ENCODE results near the gene AP4B1. TPM values are rescaled to one million over a fixed set of nuclear protein-coding genes. Genes with fewer than 3 reads are reported as not detected.

The AP4B1 gene
- total and polyA plus RNA-seq, 9 of the 15 experiments (the other 6 are each of a cell fraction or from before 2014, with no cell fraction given) = 15.8 to 36.5 (median 24.6) TPM

GRCh38 chr1:113857776-113858175, 46.8 kb downstream of the AP4B1 start:
- Histone ChIP-seq H3K27me3 (ENCODE audit: control insufficient read depth in 2 of 2, insufficient read depth in 2 of 2, low read length in 2 of 2) (no peaks in the 10 kb centered on the region), H4K20me1 (replicated peaks; ENCODE audit: control insufficient read depth, insufficient read depth, low read length) (no peaks in the 10 kb centered on the region), H3K4me2 (ENCODE audit: insufficient read depth, low read length) (no peak overlapping the region), H3K9me1 (ENCODE audit: control insufficient read depth, insufficient read depth, low read length) (no peaks in the 10 kb centered on the region), H3K4me3 (no peak overlapping the region), H3K27ac (ENCODE audit: extremely low read depth, low read depth, low read length) (no peak overlapping the region), H3K4me1 (replicated peaks in 1 of 2; ENCODE audit: control insufficient read depth in 2 of 2, insufficient read depth in 2 of 2, low read length in 2 of 2) (peaks cover 4 to 13% of the 10 kb centered on the region in 2 experiments; a peak in 3 of 5 replicates), H3K9me3 (replicated peaks; ENCODE audit: control insufficient read depth, insufficient read depth, low read depth, low read length) (no peaks in the 10 kb centered on the region), H2AFZ (ENCODE audit: low read depth, low read length) (no peak overlapping the region), H3K9ac (ENCODE audit: insufficient read depth in 1 of 2, low read depth in 2 of 2, low read length in 2 of 2) (no peak overlapping the region), H3K79me2 (ENCODE audit: control insufficient read depth, insufficient read depth, low read length) (no peaks in the 10 kb centered on the region), H3K36me3 (ENCODE audit: control insufficient read depth, insufficient read depth, low read length) (no peaks in the 10 kb centered on the region)
- BruUV-seq (replicated peaks) = no TSS peak
- no peak for FAIRE-seq
- TF ChIP-seq ZNF717 (CRISPR knock-in tag; IDR thresholded peaks at IDR 0.05) = no peak
- DNase-seq (ENCODE audit: extremely low read depth in 1 of 4, low spot score in 3 of 4) = no peak
- POLR2A ChIA-PET = interaction anchor here (1.4 kb wide), 1 partner anchor 12 kb away, joined by 3 read pairs; no protein-coding TSS in a partner anchor
- CTCF ChIA-PET (ENCODE audit: low intra/inter-chr PET ratio) = no interaction called here
- in situ Hi-C loops (cut with MboI) (no loop called here), intact Hi-C loops (cut with micrococcal nuclease) (no loop called here)
- 22% methylated on average over 3 of the region's 3 CpGs for WGBS (ENCODE audit: insufficient coverage, low coverage, missing lambda C conversion rate)
- no peak for ATAC-seq

GRCh38 chr1:113856401-113856790, 48.2 kb downstream of the AP4B1 start:
- intact Hi-C loops (cut with micrococcal nuclease) (no loop called here), in situ Hi-C loops (cut with MboI) (no loop called here)
- H3K36me3 ChIP-seq (ENCODE audit: control insufficient read depth, insufficient read depth, low read length) = no peaks in the 10 kb centered on the region
- no peak overlapping the region for H3K27ac ChIP-seq (ENCODE audit: extremely low read depth, low read depth, low read length)
- no peak overlapping the region for H2AFZ ChIP-seq (ENCODE audit: low read depth, low read length)
- H3K9me3 ChIP-seq (replicated peaks; ENCODE audit: control insufficient read depth, insufficient read depth, low read depth, low read length) = no peaks in the 10 kb centered on the region
- POLR2A ChIA-PET = interaction anchor here (0.6 to 1.4 kb wide), 4 partner anchors 14 to 995 kb away, joined by 3 read pairs; no protein-coding TSS in a partner anchor
- CTCF ChIA-PET (ENCODE audit: low intra/inter-chr PET ratio) = no interaction called here
- BruUV-seq (replicated peaks) = no TSS peak
- no peak overlapping the region for H3K4me3 ChIP-seq
- H3K79me2 ChIP-seq (ENCODE audit: control insufficient read depth, insufficient read depth, low read length) = no peaks in the 10 kb centered on the region
- ATAC-seq (no peak), FAIRE-seq (no peak), DNase-seq (ENCODE audit: extremely low read depth in 1 of 4, low spot score in 3 of 4) (no peak)
- 79% methylated on average over 2 of the region's 2 CpGs for WGBS (ENCODE audit: insufficient coverage, low coverage, missing lambda C conversion rate)
- H3K9me1 ChIP-seq (ENCODE audit: control insufficient read depth, insufficient read depth, low read length) = no peaks in the 10 kb centered on the region
- H4K20me1 ChIP-seq (replicated peaks; ENCODE audit: control insufficient read depth, insufficient read depth, low read length) = no peaks in the 10 kb centered on the region
- H3K4me2 ChIP-seq (ENCODE audit: insufficient read depth, low read length) = no peak overlapping the region
- H3K4me1 ChIP-seq (replicated peaks in 1 of 2; ENCODE audit: control insufficient read depth in 2 of 2, insufficient read depth in 2 of 2, low read length in 2 of 2) = peaks cover 4 to 13% of the 10 kb centered on the region in 2 experiments; a peak in 2 of 5 replicates
- no peak overlapping the region for H3K9ac ChIP-seq (ENCODE audit: insufficient read depth in 1 of 2, low read depth in 2 of 2, low read length in 2 of 2)
- no peaks in the 10 kb centered on the region for H3K27me3 ChIP-seq (ENCODE audit: control insufficient read depth in 2 of 2, insufficient read depth in 2 of 2, low read length in 2 of 2)
- TF ChIP-seq NR2C1 (IDR thresholded peaks at IDR 0.05) (no peak), NR2C1 (tag; IDR thresholded peaks at IDR 0.05) (no peak), ZNF124 (CRISPR knock-in tag; IDR thresholded peaks at IDR 0.05) (no peak), PPARD (CRISPR knock-in tag; IDR thresholded peaks at IDR 0.05) (no peak), KAT8 (IDR thresholded peaks at IDR 0.05; ENCODE audit: low read depth) (no peak)

All from K562 (cell line).